Stomach (tissue), 9 donors: ENCODE results near the gene TRMU. TPM values are rescaled to one million over a fixed set of nuclear protein-coding genes. Genes with fewer than 3 reads are reported as not detected.

Source experiments
- DNase-seq, 2 donors: peaks; one replicate each; pipeline versions ENCODE4 v3.0.0 to v3.0.0-alpha.2; 2013 to 2019
- H3K27ac ChIP-seq, 5 donors: fragments of 200-600 bp in 4 of 5; sonication (generic) in 4 of 5; one replicate each; pipeline ENCODE4 v1.5.1; 2013 to 2019; ENCODE audit warnings: mild to moderate bottlenecking in 1 of 5, moderate library complexity in 1 of 5
- H3K27me3 ChIP-seq, 3 donors: fragments of 200-600 bp; sonication (generic); one replicate each; pipeline ENCODE4 v1.5.1; 2017 to 2019; ENCODE audit warnings: mixed run types in 1 of 3
- H3K36me3 ChIP-seq, 4 donors: fragments of 200-600 bp; sonication (generic); 1 replicate in 3 of 4; 2 replicates in 1 of 4; pipeline ENCODE4 v1.5.1; 2016 to 2019
- H3K4me1 ChIP-seq, 4 donors: fragments of 200-600 bp; sonication (generic); one replicate each; pipeline ENCODE4 v1.5.1; 2016 to 2019
- H3K4me3 ChIP-seq, 4 donors: fragments of 200-600 bp; sonication (generic) in 3 of 4; one replicate each; pipeline ENCODE4 v1.5.1; 2016 to 2019; ENCODE audit warnings: mild to moderate bottlenecking in 1 of 4
- H3K9me3 ChIP-seq, 4 donors: fragments of 200-600 bp; sonication (generic); one replicate each; pipeline ENCODE4 v1.5.1; 2016 to 2019
- CTCF ChIP-seq, 7 experiments: fragments of 450-650 bp in 4 of 7; fragments of 200-600 bp in 3 of 7; sonication (generic) in 3 of 7; IDR thresholded peaks; one replicate each; pipeline ENCODE4 v1.5.1; 2016 to 2019; ENCODE audit warnings: antibody characterized with exemption in 7 of 7, control low read depth in 2 of 7, mild to moderate bottlenecking in 1 of 7
- EP300 ChIP-seq: sonication (generic); formaldehyde crosslinking; IDR thresholded peaks from one replicate; pipeline ENCODE4 v1.6.1; 2017; ENCODE audit warnings: antibody characterized with exemption
- POLR2A ChIP-seq, 4 donors: fragments of 450-650 bp; IDR thresholded peaks; one replicate each; pipeline ENCODE4 v1.6.1; 2016; ENCODE audit warnings: antibody characterized with exemption in 4 of 4, control low read depth in 2 of 4, mild to moderate bottlenecking in 1 of 4, moderate library complexity in 1 of 4
- POLR2AphosphoS5 ChIP-seq, 3 donors: sonication (generic); formaldehyde crosslinking; IDR thresholded peaks; one replicate each; pipeline ENCODE4 v1.6.1; 2016; ENCODE audit warnings: antibody characterized with exemption in 3 of 3
- WGBS, 5 donors: extraction: QIAGEN DNeasy Blood & Tissue Kit in 3 of 5; methylation state at CpG; one replicate each; pipeline versions ENCODE4 v1.1.5 to v1.1.7; 2013 to 2018; 5-methylcytosine and 5-hydroxymethylcytosine counted together
- intact Hi-C: fragments of 100-400 bp; cut with DNase I; formaldehyde crosslinking; loops from one replicate; pipeline ENCODE4 v1.15.1; 2023; ENCODE audit warnings: low total_unique reads
- polyA plus RNA-seq, 3 donors: library from polyadenylated mRNA; stranded (reverse); fragments of 200-250 nt; gene quantifications; one replicate each; pipeline ENCODE4 v1.2.3, GENCODE V29; 2013
- total RNA-seq, 5 donors: library from RNA; depleted of rRNA; stranded (reverse); fragments of >200 nt; gene quantifications; one replicate each; pipeline versions ENCODE4 v1.1.0 to v1.2.3, GENCODE V29; 2014 to 2016
- donor health status: healthy with polysubstance abuse.
- donor health status: Bipolar disorder and iron deficiency.
- donor health status: healthy.

The TRMU gene
- total and polyA plus RNA-seq, 8 donors, result 23.8 to 114 (median 57.4) TPM

DNA sequence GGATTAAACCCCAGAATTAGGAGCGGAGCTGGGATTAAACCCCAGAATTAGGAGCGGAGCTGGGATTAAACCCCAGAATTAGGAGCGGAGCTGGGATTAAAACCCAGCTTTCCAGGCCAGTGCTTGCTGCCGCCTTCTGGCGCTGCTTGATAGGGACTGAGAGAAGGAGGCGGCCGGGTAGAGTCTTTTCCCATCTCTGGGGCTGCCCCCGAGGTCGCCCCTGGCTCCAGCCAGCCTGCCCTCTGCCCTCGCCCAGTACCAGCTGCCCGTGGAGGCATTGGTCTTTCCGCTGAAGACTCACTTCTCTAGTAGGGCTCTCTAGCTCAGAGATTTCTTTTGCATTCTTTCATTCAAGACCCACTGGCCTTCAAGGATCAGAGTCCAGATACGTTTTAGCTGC is 5.2 kb downstream of the TRMU start:
- WGBS, 5 donors, result 88 to 92% (median 89%) methylated on average over 12 to 13 of the region's 13 CpGs
- peaks cover 7 to 21% (median 16%) of the 10 kb centered on the region in 4 donors for H3K4me1 ChIP-seq
- no peaks in the 10 kb centered on the region for H3K27me3 ChIP-seq
- H3K27ac ChIP-seq, result no peak overlapping the region
- DNase-seq, result no peak
- peaks cover 48 to 84% (median 82%) of the 10 kb centered on the region in 4 donors for H3K36me3 ChIP-seq
- no peak overlapping the region for H3K4me3 ChIP-seq
- intact Hi-C loops, result no loop called here
- H3K9me3 ChIP-seq, result no peaks in the 10 kb centered on the region
- TF ChIP-seq CTCF (IDR thresholded peaks at IDR 0.05) (no peak), POLR2A (IDR thresholded peaks at IDR 0.05) (no peak), EP300 (no peak)

GRCh38 chr22:46346680-46347405 is 11.3 kb downstream of the TRMU start:
- DNase-seq, result peak in 1 of 2 donors; percentile 64
- 63 to 83% (median 75%) methylated on average over 19 of the region's 19 CpGs for WGBS, 5 donors

GRCh38 chr22:46347646-46348045 is 12.1 kb downstream of the TRMU start:
- no peak overlapping the region for H3K4me3 ChIP-seq
- H3K36me3 ChIP-seq, result peaks cover 87 to 100% (median 100%) of the 10 kb centered on the region in 4 donors
- no peak for TF ChIP-seq POLR2AphosphoS5 (IDR thresholded peaks at IDR 0.05)
- TF ChIP-seq EP300, result no peak
- no peak for TF ChIP-seq POLR2A (IDR thresholded peaks at IDR 0.05)
- no peak for TF ChIP-seq CTCF (IDR thresholded peaks at IDR 0.05)
- DNase-seq, result no peak
- intact Hi-C loops, result no loop called here
- H3K9me3 ChIP-seq, result no peaks in the 10 kb centered on the region
- H3K27ac ChIP-seq, result no peak overlapping the region
- H3K4me1 ChIP-seq, result peaks cover 0 to 5% (median 2%) of the 10 kb centered on the region in 4 donors
- WGBS, 5 donors, result 82 to 95% (median 90%) methylated on average over 9 to 12 of the region's 12 CpGs
- no peaks in the 10 kb centered on the region for H3K27me3 ChIP-seq

More at GRCh38 chr22:46346680-46347405, 11.3 kb downstream of the TRMU start:
- TF ChIP-seq CTCF (IDR thresholded peaks at IDR 0.05) (no peak), EP300 (no peak), POLR2AphosphoS5 (IDR thresholded peaks at IDR 0.05) (no peak), POLR2A (IDR thresholded peaks at IDR 0.05) (no peak)
- peaks cover 0 to 5% (median 0%) of the 10 kb centered on the region in 4 donors for H3K4me1 ChIP-seq
- H3K9me3 ChIP-seq, result no peaks in the 10 kb centered on the region
- intact Hi-C loops, result no loop called here
- peaks cover 87 to 100% (median 100%) of the 10 kb centered on the region in 4 donors for H3K36me3 ChIP-seq
- H3K27me3 ChIP-seq, result no peaks in the 10 kb centered on the region
- no peak overlapping the region for H3K4me3 ChIP-seq
- peak overlapping the region in 4 of 5 donors; percentile 4 to 58 (median 46) for H3K27ac ChIP-seq

GRCh38 chr22:46348099-46348695 is 12.7 kb downstream of the TRMU start:
- H3K27me3 ChIP-seq, result no peaks in the 10 kb centered on the region
- H3K4me1 ChIP-seq, result peaks cover 0 to 8% (median 6%) of the 10 kb centered on the region in 4 donors
- DNase-seq, result no peak
- no peak overlapping the region for H3K27ac ChIP-seq
- TF ChIP-seq EP300 (no peak), POLR2A (IDR thresholded peaks at IDR 0.05) (no peak), POLR2AphosphoS5 (IDR thresholded peaks at IDR 0.05) (no peak), CTCF (IDR thresholded peaks at IDR 0.05) (no peak)
- intact Hi-C loops, result no loop called here
- no peaks in the 10 kb centered on the region for H3K9me3 ChIP-seq
- whole genome bisulfite sequencing, 5 donors, result 92 to 98% (median 94%) methylated on average over 14 to 15 of the region's 15 CpGs
- peaks cover 88 to 100% (median 100%) of the 10 kb centered on the region in 4 donors for H3K36me3 ChIP-seq
- H3K4me3 ChIP-seq, result no peak overlapping the region
